CD4-positive, alpha-beta T cell treated with Interleukin-15 for 4 hours (primary cell): Measurements from ENCODE around the gene SUCO.
A peak's percentile ranks its signal among the peaks of the same experiment; 100 is the strongest.

Source experiments
- DNase-seq: peaks from one replicate; pipeline ENCODE4 v3.0.0-alpha.2; 2020; ENCODE audit warnings: low spot score

The SUCO gene

DNA sequence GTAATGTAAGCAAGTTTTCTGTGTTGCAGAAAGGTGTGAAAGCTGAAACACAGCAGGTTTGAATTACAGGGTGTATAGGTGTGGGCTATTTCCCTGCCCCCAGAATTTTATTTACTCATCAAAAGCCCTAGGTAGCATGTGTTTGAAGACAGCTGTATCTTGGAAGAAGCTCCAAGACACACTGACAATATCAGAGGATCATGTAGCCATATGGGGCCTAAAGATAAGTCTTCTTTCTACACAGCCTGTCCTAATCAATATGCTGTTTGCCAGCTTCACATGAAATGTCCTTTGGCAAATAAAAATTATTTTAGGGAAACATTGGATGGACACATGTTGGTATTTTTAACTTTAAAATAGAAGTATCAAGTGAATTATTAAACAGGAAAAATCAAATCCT is 17.5 kb upstream of the SUCO start:
- DNase-seq: no peak

DNA sequence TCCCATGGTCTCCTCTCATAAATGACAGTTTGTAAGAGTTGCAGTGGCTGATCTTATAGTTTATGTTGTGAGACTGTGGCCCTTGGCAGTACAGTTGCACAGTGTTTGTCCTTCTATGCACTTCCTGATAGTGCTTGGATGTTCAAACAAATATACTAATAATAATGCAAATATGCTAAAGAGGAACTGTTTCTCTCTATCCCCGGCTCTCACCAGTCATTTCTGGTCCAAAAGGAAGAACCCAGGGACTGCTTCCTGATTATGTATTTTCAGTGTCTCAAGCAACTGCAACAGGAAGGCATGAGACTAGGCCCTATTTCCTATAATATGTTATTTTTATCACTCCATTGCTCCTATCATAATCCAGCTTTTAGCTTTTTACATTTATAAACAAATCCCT is 17.0 kb upstream of the SUCO start:
- DNase-seq: no peak

DNA sequence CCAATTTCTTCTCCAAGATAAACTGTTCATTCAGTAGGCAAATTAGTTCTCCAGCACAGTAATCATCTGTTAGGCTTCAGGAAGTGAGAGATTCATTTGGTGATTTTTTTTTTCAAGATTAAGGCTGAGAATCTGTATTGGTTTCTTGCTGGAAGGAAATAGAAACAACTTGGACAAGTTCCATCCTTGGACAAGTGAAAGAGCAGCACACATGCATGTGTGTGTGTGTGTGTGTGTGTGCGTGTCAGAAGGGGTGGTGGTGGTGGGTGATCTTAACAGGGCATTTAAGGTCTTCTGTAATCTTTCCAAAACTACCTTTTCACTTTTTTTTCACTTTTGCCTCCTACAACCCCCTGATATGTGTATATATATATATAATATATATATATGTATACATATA is 15.9 kb upstream of the SUCO start:
- no peak for DNase-seq

DNA sequence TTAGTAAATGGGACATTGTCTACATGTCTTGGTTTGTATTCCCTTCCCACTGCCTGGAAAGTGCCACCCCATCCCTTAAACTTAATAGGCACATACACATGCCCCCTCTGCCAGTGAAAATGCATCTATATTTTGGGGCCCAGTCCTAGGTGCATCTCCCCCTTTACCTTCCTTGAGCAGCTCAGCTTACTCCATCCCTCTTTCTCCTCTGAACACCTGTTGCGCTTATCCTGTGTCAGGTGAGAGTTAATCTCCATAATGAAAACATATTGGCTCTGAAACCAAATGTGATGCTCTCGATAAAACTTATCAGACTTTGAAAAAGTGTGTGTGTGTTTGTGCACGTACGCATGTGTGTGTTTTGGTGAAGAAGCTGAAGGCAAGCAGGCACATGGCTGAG is 15.4 kb upstream of the SUCO start:
- no peak for DNase-seq

DNA sequence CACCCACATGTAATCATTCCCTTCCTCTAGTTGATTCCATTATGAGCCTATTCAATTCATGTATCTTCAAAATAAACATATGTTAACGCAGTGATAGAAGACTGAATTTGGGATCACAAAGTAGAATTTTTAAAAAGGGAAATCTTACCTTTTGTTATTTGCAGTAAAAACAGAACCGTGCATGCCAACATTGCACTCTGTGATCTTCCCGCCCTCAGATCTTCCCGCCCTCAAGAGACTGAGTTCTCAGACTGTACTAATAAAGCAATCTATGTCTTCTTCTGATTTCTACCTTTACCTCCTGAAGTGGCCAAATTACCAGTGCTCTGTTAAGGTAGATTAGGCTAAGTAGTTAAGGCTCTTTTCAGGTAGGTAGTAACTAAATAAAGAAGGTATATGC is 3.6 kb upstream of the SUCO start:
- no peak for DNase-seq

DNA sequence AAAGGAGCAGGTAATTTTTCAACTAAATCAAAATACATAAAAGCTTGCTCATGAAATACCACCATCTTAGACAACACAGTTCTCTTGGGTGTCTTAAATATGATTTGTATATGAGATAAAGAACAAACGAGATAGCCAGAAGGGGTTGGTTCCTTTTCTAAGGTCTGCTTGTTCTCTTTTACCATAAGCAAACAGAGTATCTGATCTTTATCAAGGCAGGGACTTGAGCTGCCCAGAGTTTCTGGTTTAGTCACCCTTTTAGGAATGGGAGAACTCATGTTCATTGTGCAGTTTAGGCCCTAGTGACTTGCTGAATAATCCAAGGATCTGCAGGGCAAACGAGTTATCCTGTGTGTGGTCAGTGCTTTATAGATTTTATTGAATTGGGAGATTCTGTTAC is 3.0 kb upstream of the SUCO start:
- no peak for DNase-seq

DNA sequence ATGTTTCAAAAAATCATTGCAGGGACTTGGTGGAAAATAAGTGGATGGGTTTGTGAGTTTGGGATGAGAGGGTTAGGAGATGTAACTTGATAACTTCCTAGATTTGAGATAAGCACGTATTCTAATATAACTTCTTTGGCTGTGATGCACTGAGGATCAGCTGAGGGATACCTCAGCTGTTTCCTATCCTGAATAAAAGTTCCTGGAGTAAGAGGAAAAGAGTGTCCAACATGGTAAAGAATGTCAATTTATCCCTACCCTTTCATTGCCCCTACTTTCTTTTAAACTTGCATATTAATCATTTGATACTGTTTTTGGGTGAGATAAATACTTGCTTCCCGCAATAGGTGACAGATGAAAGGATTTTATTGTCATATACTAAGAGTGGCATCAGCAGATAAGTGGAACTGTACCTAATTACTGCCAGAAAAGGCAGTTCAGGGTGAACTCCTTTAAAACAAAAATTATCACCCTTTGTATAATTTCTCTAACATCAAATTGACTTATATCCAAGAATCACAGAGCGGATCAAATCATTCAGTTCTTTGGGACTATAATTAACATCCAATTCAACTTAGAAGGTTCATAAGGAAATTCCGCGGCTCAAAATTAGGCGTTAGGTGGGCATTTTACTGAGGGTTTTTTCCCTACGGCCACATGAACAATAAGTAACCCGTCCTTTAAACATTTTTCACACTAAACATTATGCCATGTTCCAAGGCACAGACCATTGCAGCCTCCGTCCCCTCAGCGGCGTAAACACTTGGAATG is 1.4 kb upstream of the SUCO start:
- DNase-seq: no peak

DNA sequence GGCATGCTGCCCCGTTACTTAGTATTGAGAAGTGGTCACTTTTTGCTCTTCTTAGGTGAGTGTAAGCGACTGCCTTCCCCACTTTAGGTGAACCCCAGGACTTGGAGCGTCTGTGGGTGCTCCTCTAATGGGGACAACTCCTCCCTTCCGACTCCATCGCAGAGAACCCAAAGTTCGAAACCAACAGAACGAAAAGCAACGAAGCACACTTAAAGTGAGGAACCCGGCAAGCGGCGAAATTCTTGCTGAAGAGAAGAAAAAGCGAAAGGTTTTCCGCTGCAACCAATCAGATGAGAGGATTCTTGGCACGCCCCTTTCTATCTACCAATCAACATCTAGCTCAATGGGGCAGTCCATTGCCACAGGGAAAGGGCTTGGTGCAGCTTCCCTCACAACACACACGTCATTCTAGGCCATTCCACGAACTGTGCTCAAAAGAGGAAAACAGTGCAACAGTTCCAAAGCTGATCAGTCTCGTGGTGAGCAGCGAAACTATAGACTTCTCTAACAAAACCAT is 709 bp upstream of the SUCO start:
- DNase-seq: peak; percentile 97

DNA sequence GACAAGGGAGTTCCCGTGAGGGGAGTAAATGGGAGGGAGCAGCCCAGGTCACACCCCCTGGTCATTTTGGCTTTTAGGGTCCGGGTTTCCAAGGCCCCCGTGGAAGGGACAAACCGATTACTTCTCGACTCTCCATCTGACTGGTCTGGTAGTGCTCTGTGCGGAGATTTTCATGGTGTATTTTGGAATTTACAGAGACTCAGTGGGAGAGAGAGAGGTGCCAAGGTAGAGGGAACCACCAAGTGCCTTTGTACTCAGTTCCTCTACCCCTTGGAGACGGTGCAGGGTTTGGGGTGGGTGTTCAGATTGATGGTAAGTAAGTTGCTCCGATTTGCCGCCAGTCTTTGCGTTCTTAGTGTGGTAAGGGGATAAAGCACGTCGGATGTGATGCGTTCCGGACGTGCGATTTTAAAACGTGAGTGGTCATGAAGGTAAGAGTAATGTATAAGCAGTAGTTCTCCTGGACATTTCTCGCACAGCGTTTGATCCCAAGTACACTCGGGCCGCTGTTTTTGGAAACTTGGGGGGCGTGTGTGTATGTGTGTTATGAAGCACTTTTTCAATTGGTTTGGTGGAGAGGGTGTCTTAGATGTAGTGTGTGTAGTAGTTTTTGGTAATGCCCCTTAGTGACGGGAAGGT is 682 bp downstream of the SUCO start:
- DNase-seq: peak; percentile 25

DNA sequence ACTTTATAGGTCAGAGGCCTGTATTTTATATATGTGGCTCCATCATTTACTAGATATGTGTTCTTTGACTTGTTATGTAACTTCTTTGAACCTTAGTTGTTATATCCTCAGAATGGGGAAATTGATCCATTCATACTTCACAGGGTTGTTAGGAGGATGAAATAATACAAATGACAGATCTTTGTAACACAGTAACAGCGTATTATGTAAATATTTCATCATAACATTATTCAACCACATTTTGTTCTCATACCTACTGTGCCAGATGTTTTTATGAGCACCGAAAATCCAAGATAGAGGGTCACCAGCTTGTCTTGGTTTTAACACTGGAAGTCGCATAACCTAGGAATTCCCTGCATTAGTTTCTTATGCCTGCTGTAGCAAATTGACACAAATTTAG is 3.3 kb downstream of the SUCO start:
- DNase-seq: no peak

DNA sequence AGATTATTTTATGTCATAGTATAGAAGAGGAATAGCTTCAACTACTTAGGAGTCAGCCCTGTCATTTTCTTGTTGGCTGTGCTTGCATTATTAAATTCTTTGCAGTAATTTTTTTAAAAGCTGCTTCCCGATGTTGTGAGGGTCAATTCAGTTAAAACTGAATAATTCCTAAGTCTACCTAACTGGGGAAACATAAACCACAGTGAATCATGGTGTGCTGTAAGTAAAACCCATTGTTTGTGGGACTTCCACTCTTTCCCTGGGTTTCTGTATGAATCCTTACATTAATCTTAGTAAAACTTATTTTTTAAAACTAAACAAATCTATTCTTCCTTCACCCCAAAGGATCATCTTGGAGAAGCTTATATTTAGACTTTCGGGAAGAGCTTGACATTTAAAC is 4.4 kb downstream of the SUCO start:
- no peak for DNase-seq

DNA sequence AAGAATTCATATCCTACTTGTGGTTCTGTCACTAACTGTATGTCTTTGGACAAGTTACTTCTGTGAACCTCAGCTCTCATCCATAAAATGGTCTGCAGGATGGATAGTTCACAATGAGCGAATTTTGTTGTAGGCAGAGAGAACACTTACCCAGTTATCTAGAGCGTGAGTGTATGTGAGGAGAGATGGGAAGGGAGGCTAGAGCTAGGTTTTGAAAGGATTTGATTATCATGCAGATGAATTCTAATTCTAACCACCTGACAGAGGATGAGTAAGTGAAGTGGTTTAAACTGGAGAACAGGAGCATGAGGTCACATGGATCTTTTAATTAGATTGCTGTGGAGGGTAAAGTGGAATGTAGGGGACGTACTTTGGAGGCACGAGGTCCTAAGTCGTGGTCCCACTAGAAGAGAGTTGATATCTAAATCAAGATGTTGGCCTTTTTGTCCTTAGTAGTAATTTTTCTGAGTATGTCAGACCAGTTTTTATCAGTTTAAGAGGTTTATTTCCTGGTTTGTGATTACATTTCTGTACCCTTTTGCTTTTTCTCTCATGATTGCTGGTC is 5.0 kb downstream of the SUCO start:
- no peak for DNase-seq

DNA sequence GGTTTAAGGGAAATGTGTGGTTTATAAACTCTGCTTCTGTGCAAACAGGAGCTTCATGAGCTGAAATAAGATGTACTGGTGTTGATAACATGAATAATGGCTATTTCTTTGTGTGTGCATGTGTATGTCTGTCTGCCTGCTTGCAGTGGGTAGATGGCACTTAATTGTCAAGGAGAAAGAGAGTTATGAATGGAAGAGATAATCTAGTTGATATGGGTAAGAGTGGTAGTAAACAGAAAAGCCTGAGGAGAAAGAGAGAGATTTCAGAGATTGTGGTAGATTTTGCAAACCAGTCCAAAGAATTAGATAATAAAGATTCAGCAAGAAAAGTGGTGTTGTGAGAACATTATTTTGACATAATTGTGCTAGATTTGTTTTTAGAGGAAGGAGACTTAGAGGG is 7.7 kb downstream of the SUCO start:
- DNase-seq: no peak

DNA sequence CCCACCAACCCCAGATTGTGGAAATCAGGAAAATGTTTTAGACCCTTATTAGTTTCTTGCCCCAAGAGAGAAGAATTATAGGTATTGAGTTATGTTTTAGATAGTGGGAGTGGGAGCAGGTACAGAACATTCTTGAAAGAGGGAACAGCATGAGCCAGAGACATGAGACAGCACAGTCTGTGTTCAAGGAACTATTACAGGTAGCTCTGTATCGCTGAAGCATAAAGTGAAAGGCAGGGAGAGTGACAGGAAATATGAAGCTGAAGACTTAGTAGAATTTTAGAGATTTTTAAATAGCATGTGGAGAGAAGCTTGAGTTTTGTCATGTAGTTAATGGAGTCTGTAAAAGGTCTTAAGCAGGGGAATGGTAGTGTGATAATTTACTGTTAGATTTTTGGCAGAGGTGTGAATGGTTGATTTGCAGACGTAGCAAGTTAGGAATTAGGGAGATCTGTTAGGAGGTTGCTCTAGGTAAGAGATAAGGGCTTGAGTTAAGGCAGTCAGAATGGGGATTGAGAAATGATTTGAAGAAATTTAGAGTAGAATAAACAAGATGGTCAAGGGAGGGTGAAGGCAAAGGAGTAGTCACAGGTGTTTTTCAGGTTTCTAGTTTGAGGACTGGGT is 11.6 kb downstream of the SUCO start:
- DNase-seq: no peak

DNA sequence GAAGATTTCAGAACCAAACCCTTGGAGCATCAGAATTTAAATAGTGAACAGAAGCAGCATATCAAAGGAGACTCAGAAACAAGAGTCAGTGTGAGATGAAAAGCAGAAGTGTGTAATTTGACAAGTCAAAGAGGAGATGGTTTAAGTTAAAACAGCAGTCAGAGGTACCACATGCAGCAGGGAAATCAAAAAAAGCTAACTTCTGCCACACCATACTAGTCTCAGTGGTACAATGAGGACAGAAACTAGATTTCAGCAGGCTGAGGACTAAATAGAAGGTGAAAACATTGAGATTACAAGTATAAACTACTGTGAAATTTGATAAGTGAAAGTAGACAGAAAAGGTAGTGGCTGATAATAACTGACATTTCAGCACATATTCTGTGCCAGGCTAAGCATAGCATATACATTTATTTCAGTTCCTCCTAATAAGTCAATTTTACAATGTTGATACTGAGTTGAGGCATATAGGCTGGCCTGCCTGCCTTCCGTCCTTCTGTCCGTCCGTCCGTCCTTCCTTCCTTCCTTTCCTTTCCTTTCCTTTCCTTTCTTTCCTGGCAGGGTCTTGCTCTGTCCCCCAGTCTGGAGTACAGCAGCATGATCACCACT is 12.6 kb downstream of the SUCO start:
- DNase-seq: no peak

DNA sequence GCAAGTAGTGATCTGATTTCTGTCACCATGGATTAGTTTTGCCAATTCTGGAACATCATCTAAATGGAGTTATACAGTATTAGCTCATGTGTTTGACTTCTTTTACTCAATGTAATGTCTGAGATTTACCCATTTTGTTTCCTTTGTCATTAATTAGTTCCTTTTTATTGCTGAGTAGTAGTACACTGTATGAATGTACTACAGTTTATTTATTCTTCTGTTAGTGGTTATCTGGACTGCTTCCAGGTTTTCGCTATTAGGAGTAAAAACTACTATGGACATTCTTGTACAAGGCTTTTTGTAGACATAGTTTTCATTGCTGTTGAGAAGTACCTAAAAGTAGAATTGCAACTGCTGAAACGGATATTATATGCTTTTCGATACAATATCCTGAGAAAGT is 14.1 kb downstream of the SUCO start:
- DNase-seq: no peak

DNA sequence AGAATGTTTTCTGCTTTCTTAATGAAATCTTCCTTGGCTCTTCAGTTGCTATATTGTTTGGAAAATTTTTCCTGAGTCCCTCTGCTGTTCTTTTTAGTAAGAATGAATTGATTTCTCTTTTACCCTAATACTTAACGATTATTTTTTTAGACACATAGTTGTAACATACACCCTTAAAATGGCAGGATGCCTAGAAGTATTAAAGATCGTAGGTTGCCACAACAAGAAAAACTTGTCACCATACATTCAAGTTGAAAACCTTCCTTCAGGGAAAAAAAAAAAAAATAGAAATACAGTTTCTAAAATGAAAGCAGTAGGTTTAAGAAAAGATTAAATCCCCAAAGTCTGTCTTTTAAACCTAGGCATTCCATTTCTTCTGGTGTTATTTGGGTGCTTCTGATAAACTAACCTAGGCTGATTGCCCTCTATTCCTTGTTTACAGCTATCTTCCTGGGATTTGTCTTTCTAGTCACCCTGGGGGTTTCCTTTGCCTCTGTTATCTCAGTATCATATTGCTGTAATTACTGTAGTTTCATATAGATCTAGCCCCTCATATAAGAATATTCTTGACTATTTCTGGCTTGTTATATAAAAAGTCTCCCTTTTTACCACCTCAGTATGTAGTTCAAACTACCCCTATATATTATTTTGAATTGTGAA is 16.8 kb downstream of the SUCO start:
- no peak for DNase-seq

DNA sequence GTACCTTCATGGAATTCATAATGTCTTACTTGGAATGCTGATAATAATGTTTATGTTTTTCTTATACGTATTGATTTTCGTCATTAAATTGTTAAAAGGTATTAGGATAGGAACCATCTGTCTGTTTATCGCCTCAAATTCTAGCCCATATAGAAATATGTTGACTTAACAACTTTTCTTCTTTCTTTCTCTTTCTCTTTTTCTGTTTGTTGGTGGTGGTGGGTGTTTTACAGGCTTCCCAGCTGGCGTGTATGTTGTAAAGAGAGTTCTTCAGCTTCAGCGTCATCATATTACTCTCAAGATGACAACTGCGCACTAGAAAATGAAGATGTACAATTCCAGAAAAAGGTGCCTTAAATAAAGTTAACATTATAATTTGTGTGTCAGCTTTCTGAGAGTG is 18.3 kb downstream of the SUCO start:
- no peak for DNase-seq

DNA sequence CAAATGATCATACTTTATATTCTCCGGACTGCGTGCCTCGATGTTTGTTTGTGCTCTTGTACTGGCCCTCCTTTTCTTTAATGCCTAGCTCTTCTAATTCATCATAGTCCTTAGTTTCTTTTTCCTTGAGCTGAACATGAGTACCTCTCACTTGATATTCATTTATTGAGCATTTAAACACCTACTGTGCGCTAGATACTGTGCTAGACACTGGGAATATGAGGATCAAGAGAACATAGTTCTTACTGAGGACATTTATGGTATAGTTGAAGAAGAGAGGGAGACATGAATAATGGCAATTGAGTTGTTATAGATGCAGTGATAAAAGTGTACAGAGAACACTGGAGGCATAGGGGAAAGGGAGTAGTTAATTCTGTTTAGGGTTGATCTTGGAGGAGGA is 22.0 kb downstream of the SUCO start:
- no peak for DNase-seq

DNA sequence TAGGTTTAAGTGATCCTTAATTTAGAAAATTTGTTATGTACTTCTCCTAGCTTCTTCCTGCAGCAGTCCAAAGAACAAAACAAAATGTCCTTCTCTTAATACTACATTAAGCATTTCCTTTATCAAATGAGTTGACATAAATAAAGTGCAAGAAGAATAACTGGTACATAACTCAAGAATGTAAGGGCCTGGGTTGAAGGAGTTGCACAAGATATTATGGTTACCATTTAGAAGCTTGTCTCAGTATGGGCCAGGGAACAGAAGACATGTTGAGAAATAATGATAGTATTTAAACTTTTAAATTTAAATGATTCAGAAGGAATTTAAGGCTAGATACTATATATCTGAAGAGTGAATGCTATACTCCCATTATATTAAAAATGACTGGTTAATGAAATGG is 23.5 kb downstream of the SUCO start:
- DNase-seq: no peak

DNA sequence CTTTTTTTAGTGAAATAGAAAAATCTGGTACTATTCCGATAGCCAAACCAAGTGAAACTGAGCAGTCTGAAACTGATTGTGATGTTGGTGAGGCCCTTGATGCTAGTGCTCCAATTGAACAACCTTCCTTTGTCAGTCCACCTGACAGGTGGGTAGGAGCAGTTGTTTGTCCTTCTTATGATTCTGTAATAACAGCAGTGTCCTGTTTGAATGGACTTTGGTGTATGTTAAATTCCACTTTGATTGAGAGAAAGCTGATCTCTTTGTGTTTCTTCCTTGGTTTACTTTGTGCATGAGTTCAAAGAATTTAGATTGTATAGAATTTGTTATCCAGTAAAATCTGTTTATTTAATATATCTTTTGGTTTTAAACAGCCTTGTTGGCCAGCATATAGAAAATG is 24.3 kb downstream of the SUCO start:
- no peak for DNase-seq

DNA sequence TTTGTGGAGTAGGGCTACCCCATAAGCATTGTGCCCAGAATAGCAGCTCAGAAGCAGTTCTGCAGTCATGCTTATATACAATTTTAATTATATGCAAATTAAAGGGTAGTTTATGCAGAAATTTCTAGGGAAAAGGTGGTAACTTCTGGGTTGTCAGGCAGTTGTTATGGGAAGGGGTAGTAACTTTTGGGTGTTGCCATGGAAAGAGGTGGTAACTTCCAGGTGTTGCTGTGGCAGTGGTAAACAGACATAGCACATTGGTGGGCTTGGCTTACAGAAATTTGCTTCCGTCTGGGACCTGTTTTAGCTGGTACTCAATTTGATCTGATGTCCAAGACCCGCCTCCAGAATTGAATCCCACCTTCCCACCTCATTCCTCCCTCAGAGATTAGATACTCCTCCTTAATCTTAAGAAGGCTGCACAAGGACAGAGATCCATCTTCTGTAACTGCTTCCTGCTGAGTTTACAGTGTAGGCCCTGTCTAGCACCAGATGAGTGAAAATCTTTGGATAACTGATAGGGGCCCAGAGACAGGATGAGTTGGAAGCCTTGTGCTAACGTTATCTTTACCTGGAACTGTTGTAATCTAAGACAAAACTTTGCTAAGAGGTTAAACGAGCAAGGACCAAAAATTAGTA is 26.7 kb downstream of the SUCO start:
- DNase-seq: no peak
